HAP-1 (cell line): ENCODE results near the gene TSPAN33.
A peak's percentile ranks its signal among the peaks of the same experiment; 100 is the strongest.

Source experiments
- DNase-seq, 2 experiments: peaks; one replicate each; pipeline ENCODE4 v3.0.0-alpha.2; 2016 to 2020; ENCODE audit warnings: low spot score in 2 of 2
- H3K27me3 ChIP-seq: fragments of 250-450 bp; sonication (Bioruptor Pico); 2 replicates; pipeline ENCODE4 v1.5.1; 2020; ENCODE audit warnings: low read depth, mild to moderate bottlenecking, moderate library complexity
- H3K36me3 ChIP-seq: fragments of 250-450 bp; sonication (Bioruptor Pico); replicated peaks from 2 replicates; pipeline ENCODE4 v1.5.1; 2020; ENCODE audit warnings: mild to moderate bottlenecking
- H3K4me1 ChIP-seq: fragments of 250-450 bp; sonication (Bioruptor Pico); 2 replicates; pipeline ENCODE4 v1.5.1; 2020; ENCODE audit warnings: mild to moderate bottlenecking
- H3K4me3 ChIP-seq: fragments of 250-450 bp; sonication (Bioruptor Pico); 2 replicates; pipeline ENCODE4 v1.5.1; 2020; ENCODE audit warnings: mild to moderate bottlenecking, moderate library complexity
- H3K9me3 ChIP-seq: fragments of 250-450 bp; sonication (Bioruptor Pico); 2 replicates; pipeline ENCODE4 v1.5.1; 2020; ENCODE audit warnings: mild to moderate bottlenecking, moderate library complexity
- in situ Hi-C: fragments of 300-500 bp; cut with MboI; formaldehyde crosslinking; loops from 3 replicates; pipeline ENCODE4 v1.14.3; 2020; ENCODE audit warnings: low sequenced_read_pairs, inconsistent platforms, mixed read lengths

The TSPAN33 gene

GRCh38 chr7:129149511-129149910 is 5.0 kb downstream of the TSPAN33 start:
- DNase-seq = no peak

GRCh38 chr7:129150199-129150996 is 5.9 kb downstream of the TSPAN33 start:
- Histone ChIP-seq H3K9me3 (no peaks in the 10 kb centered on the region), H3K4me3 (no peak overlapping the region), H3K27me3 (no peaks in the 10 kb centered on the region), H3K36me3 (no peaks in the 10 kb centered on the region), H3K4me1 (peaks cover 2% of the 10 kb centered on the region)
- DNase-seq = no peak
- in situ Hi-C loops = no loop called here

More at GRCh38 chr7:129149511-129149910, 5.0 kb downstream of the TSPAN33 start:
- no peaks in the 10 kb centered on the region for H3K9me3 ChIP-seq
- H3K36me3 ChIP-seq = no peaks in the 10 kb centered on the region
- in situ Hi-C loops = no loop called here
- H3K4me1 ChIP-seq = peaks cover 5% of the 10 kb centered on the region
- H3K4me3 ChIP-seq = no peak overlapping the region
- H3K27me3 ChIP-seq = no peaks in the 10 kb centered on the region

- Histone ChIP-seq H3K4me3 (no peak overlapping the region), H3K9me3 (no peaks in the 10 kb centered on the region), H3K4me1 (no peaks in the 10 kb centered on the region), H3K27me3 (no peaks in the 10 kb centered on the region), H3K36me3 (no peaks in the 10 kb centered on the region)
- in situ Hi-C loops = no loop called here
- no peak for DNase-seq
These were observed 13.1 kb downstream of the TSPAN33 start for GRCh38 chr7:129157651-129158050.

GRCh38 chr7:129159539-129159938 is 15.0 kb downstream of the TSPAN33 start:
- in situ Hi-C loops = no loop called here

DNA sequence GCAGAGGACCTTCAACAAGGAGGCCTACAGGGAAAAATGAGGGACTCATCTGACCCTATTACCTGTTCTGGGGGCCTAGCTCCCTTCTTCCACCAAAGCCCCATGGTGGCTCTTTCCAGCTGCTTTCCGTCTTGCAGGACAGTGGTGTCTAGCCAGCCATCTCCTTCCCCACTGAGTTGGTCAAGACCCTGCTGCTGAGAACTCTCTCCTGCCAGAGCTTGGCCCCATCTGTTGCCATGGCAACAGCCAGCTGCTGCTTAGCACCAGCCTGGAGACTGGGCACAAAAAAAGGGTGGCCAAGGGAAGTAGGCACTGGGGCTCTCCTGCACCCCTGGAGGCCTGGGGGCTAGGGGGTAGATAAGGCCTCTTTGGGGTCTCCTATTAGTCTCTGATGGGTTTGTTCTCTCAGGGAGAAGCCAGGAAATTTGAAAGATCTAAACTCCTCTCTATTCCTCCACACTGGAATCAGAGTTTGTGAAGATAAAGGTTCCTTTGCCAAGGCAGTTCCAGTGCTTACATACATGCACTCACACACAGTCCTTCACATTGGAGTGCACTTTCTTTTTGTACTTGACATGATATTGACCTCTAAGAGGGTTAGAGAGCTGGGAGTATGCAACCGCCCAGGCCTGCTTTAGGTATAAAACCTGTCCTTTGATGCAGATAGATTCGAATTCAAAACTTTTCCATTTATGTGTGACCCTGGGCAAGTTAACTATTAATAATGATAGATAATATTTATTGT is 15.8 kb downstream of the TSPAN33 start:
- Histone ChIP-seq H3K9me3 (no peaks in the 10 kb centered on the region), H3K4me3 (no peak overlapping the region), H3K27me3 (no peaks in the 10 kb centered on the region), H3K4me1 (no peaks in the 10 kb centered on the region), H3K36me3 (no peaks in the 10 kb centered on the region)
- in situ Hi-C loops = no loop called here
- DNase-seq = no peak

More at GRCh38 chr7:129159539-129159938, 15.0 kb downstream of the TSPAN33 start:
- Histone ChIP-seq H3K4me3 (no peak overlapping the region), H3K4me1 (no peaks in the 10 kb centered on the region), H3K9me3 (no peaks in the 10 kb centered on the region), H3K36me3 (no peaks in the 10 kb centered on the region), H3K27me3 (no peaks in the 10 kb centered on the region)
- DNase-seq = no peak

GRCh38 chr7:129161524-129162225 is 17.2 kb downstream of the TSPAN33 start:
- H3K36me3 ChIP-seq = no peaks in the 10 kb centered on the region
- H3K4me1 ChIP-seq = no peaks in the 10 kb centered on the region
- no peaks in the 10 kb centered on the region for H3K9me3 ChIP-seq
- no peaks in the 10 kb centered on the region for H3K27me3 ChIP-seq
- in situ Hi-C loops = no loop called here
- no peak for DNase-seq
- no peak overlapping the region for H3K4me3 ChIP-seq

DNA sequence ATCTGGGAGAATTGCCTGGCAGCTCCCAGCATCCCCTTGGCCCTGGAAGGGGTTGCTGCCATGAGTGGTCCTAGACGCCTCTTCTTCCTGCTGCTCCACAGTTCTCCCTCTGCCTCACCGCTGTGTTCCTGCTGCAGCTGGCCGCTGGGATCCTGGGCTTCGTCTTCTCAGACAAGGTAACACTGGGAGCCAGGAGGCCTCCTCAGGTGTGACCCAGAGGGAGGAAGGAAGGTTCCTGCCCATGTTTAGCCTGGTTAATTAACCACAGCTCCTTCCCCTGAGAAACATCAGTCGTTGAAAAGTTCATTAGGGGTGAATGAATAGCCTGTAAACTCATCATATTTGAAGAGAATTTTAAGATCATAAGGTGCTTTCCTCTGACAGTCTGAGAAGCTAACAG is 18.2 kb downstream of the TSPAN33 start:
- in situ Hi-C loops = no loop called here
- no peak for DNase-seq
- Histone ChIP-seq H3K27me3 (no peaks in the 10 kb centered on the region), H3K36me3 (peaks cover 5% of the 10 kb centered on the region; the same call in 1 of the 2 replicates), H3K4me1 (no peaks in the 10 kb centered on the region), H3K4me3 (no peak overlapping the region), H3K9me3 (no peaks in the 10 kb centered on the region)

- H3K4me1 ChIP-seq = no peaks in the 10 kb centered on the region
- DNase-seq = peak in 1 of 2 experiments; percentile 42
- in situ Hi-C loops = no loop called here
- peaks cover 5% of the 10 kb centered on the region; the same call in 1 of the 2 replicates for H3K36me3 ChIP-seq
- no peaks in the 10 kb centered on the region for H3K27me3 ChIP-seq
- H3K4me3 ChIP-seq = no peak overlapping the region
- no peaks in the 10 kb centered on the region for H3K9me3 ChIP-seq
These were observed 19.5 kb downstream of the TSPAN33 start for GRCh38 chr7:129163875-129164544.

DNA sequence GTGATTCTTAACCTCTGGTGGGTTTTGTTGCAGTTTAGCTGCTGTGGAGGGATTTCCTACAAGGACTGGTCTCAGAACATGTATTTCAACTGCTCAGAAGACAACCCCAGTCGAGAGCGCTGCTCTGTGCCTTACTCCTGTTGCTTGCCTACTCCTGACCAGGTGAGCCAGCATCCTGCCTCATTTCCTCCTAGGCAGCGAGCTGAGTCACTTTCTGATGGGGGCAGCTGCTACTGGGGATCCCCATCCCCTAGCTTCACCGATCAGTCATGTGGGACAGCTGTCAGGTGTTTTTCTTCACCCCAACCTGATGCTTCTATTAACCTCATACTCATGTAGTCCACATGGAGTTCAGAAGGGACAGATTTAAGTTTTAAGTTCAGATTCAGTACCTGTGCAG is 22.2 kb downstream of the TSPAN33 start:
- in situ Hi-C loops = no loop called here
- H3K36me3 ChIP-seq = peaks cover 5% of the 10 kb centered on the region; the same call in 1 of the 2 replicates
- no peak for DNase-seq
- no peaks in the 10 kb centered on the region for H3K27me3 ChIP-seq
- no peaks in the 10 kb centered on the region for H3K9me3 ChIP-seq
- no peaks in the 10 kb centered on the region for H3K4me1 ChIP-seq
- H3K4me3 ChIP-seq = no peak overlapping the region

DNA sequence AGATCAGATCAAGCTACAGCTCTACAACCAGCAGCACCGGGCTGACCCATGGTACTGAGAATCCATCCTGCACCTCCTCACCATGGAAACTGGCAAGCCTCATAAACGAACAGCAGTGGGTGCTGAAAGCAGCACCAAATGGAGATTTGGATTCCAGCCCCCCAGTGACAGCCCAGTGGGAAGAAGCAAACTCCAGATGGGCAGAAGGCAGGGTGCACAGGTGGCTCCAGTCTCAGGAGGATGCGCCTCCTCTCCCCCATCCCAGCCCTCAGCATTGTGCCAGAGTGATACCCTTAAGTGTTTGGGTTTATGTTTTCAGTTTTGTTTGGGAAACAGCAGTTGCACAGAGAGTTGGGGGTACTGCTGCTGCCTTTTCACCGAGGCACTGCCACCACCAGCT is 23.3 kb downstream of the TSPAN33 start:
- no peak for DNase-seq
- Histone ChIP-seq H3K27me3 (no peaks in the 10 kb centered on the region), H3K36me3 (peaks cover 5% of the 10 kb centered on the region; the same call in 1 of the 2 replicates), H3K4me3 (no peak overlapping the region), H3K9me3 (no peaks in the 10 kb centered on the region), H3K4me1 (no peaks in the 10 kb centered on the region)
- in situ Hi-C loops = no loop called here

DNA sequence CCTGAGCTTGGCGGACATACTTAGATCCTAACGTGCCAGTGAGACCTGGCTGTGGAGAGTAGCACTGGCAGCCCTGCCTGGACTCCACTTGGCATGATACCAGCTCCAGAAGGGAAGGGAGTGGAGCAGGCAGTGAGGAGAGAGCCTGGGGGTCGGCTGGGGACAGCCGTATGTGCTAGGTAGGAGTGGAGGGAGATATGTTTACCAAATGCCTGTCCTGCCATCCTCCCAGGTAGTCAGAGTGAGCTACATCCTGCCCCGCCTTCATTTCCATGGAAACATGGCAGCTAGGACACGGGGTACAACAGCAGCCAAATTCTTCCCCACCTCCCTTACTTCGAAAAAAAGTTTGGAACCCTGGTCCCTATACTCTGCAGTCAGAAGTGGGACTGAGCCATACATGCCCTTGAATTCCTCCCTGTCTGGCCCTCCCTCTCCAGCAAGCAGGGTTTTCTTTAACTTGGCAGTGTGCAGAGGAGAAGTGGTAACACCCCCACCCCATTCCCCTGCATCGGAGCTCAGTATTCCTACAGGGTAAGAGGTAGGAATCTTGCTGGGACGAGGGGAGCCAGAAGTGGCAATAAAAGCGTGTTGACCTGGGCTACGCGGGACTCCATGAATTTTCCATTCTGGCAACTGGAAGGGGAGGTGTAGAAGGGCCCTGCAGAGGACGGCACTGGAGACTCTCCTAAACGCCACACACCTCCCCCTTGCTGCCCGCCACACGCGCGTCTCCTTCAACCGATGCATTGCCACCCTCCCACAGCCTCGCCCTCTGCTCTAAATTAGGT is 23.9 kb downstream of the TSPAN33 start:
- no peaks in the 10 kb centered on the region for H3K9me3 ChIP-seq
- no peak overlapping the region for H3K4me3 ChIP-seq
- no peaks in the 10 kb centered on the region for H3K27me3 ChIP-seq
- in situ Hi-C loops = no loop called here
- H3K4me1 ChIP-seq = no peaks in the 10 kb centered on the region
- H3K36me3 ChIP-seq = peaks cover 5% of the 10 kb centered on the region; the same call in 1 of the 2 replicates
- DNase-seq = no peak

- no peak overlapping the region for H3K4me3 ChIP-seq
- no peak for DNase-seq
- in situ Hi-C loops = no loop called here
- H3K27me3 ChIP-seq = no peaks in the 10 kb centered on the region
- peaks cover 5% of the 10 kb centered on the region; the same call in 1 of the 2 replicates for H3K36me3 ChIP-seq
- no peaks in the 10 kb centered on the region for H3K4me1 ChIP-seq
- H3K9me3 ChIP-seq = no peaks in the 10 kb centered on the region
These were observed 24.7 kb downstream of the TSPAN33 start for GRCh38 chr7:129169171-129169671.
